Right ventricle myocardium superior (tissue), 1 donor: ENCODE measurements around the gene POU2F3. TPM values are rescaled to one million over a fixed set of nuclear protein-coding genes. Genes with fewer than 3 reads are reported as not detected.

Source experiments
- ATAC-seq: fragments of 200-7000 bp; cut with Tn5 transposase; one replicate; pipeline ENCODE4 v1.9.1; 2020; ENCODE audit warnings: mild to moderate bottlenecking; ENCODE audit not compliant: poor library complexity
- DNase-seq: peaks from one replicate; pipeline ENCODE4 v3.0.0-alpha.2; 2020
- intact Hi-C: fragments of 100-400 bp; cut with DNase I; formaldehyde crosslinking; loops from one replicate; pipeline ENCODE4 v1.11.2; 2022
- total RNA-seq: library from RNA; stranded (reverse); fragmentation: NEBNext Ultra II Directional; extraction: Animal tissue kit (Norgen Biotek cat#: 25700); gene quantifications from one replicate; pipeline ENCODE4 v1.2.1, GENCODE V29; 2021
- donor health status: DM: no; HTN: yes; CAD: no; lungs with severe emphysema.

POU2F3 gene
- total RNA-seq, 1 donor from 2014 or later = not detected

- intact Hi-C loops = no loop called here
- no peak for ATAC-seq
- DNase-seq = no peak
Observed at GRCh38 chr11:120209746-120210625, 30.0 kb upstream of the POU2F3 start.

- intact Hi-C loops = no loop called here
- peak; percentile 89 for DNase-seq
- peak; percentile 87 for ATAC-seq
Observed at GRCh38 chr11:120210626-120211521, 29.1 kb upstream of the POU2F3 start, which contains the start of gene OAF. TSS of gene OAF (plus strand) at chr11:120211032. CDS start at chr11:120211280, 248 bp downstream.

GRCh38 chr11:120211522-120212258 is 28.2 kb upstream of the POU2F3 start:
- intact Hi-C loops = no loop called here
- no peak for ATAC-seq
- no peak for DNase-seq

- DNase-seq (no peak), ATAC-seq (no peak)
- intact Hi-C loops = no loop called here
Observed at GRCh38 chr11:120212259-120212878, 27.6 kb upstream of the POU2F3 start.

- intact Hi-C loops = no loop called here
- ATAC-seq = no peak
- no peak for DNase-seq
Observed at GRCh38 chr11:120212926-120213325, 27.0 kb upstream of the POU2F3 start.

- intact Hi-C loops = no loop called here
- no peak for DNase-seq
- ATAC-seq = no peak
Observed at GRCh38 chr11:120214581-120214980, 25.4 kb upstream of the POU2F3 start.

- intact Hi-C loops = loop anchor here (5.0 kb wide), 1 partner anchor 33 kb away; no protein-coding TSS in a partner anchor
- DNase-seq (peak; percentile 66), ATAC-seq (peak; percentile 32)
Observed at GRCh38 chr11:120215634-120216033, 24.3 kb upstream of the POU2F3 start.

GRCh38 chr11:120216426-120217102 is 23.4 kb upstream of the POU2F3 start:
- ATAC-seq (no peak), DNase-seq (no peak)
- intact Hi-C loops = loop anchor here (5.0 kb wide), 1 partner anchor 34 kb away; no protein-coding TSS in a partner anchor

GRCh38 chr11:120217526-120217925 is 22.4 kb upstream of the POU2F3 start:
- no peak for DNase-seq
- intact Hi-C loops = loop anchor here (5.0 kb wide), 1 partner anchor 35 kb away; no protein-coding TSS in a partner anchor
- no peak for ATAC-seq

GRCh38 chr11:120217941-120218694 is 21.8 kb upstream of the POU2F3 start:
- intact Hi-C loops = loop anchor here (5.0 kb wide), 1 partner anchor 36 kb away; no protein-coding TSS in a partner anchor
- ATAC-seq = peak; percentile 12
- no peak for DNase-seq

- ATAC-seq (no peak), DNase-seq (no peak)
- intact Hi-C loops = loop anchor here (5.0 kb wide), 1 partner anchor 36 kb away; no protein-coding TSS in a partner anchor
Observed at GRCh38 chr11:120218695-120219033, 21.3 kb upstream of the POU2F3 start.

- intact Hi-C loops = loop anchor here (5.0 kb wide), 1 partner anchor 37 kb away; no protein-coding TSS in a partner anchor
- ATAC-seq = peak; percentile 66
- no peak for DNase-seq
Observed at GRCh38 chr11:120219232-120219937, 20.6 kb upstream of the POU2F3 start.

GRCh38 chr11:120219938-120220746 is 19.8 kb upstream of the POU2F3 start:
- intact Hi-C loops = loop anchor here (5.0 kb wide), 1 partner anchor 38 kb away; no protein-coding TSS in a partner anchor
- ATAC-seq (no peak), DNase-seq (no peak)

- DNase-seq (no peak), ATAC-seq (no peak)
- intact Hi-C loops = no loop called here
Observed at GRCh38 chr11:120220747-120221037, 19.2 kb upstream of the POU2F3 start.

- DNase-seq (no peak), ATAC-seq (no peak)
- intact Hi-C loops = no loop called here
Observed at GRCh38 chr11:120221115-120221752, 18.7 kb upstream of the POU2F3 start.
